ENCODE measurements around the gene HOXA6. TPM values are rescaled to one million over a fixed set of nuclear protein-coding genes. Genes with fewer than 3 reads are reported as not detected.

HOXA6 gene
- total and polyA plus RNA-seq, 2 donors (not counting 3 experiments of a cell fraction or from before 2014, with no cell fraction given) = 10.0 to 20.7 TPM

- Histone ChIP-seq H3K36me3 (ENCODE audit: control insufficient read depth in 2 of 2, extremely low read depth in 1 of 2, insufficient read depth in 2 of 2, low read length in 2 of 2) (peaks cover 3 to 7% of the 10 kb centered on the region in 2 experiments), H3K9me1 (replicated peaks; ENCODE audit: control insufficient read depth, extremely low read depth, insufficient read depth, low read length) (no peaks in the 10 kb centered on the region), H3K4me2 (ENCODE audit: insufficient read depth, low read length) (peak overlapping the region; percentile 74), H3K4me3 (replicated peaks in 1 of 3; ENCODE audit: insufficient read depth in 1 of 3, low read depth in 1 of 3, low read length in 3 of 3) (peak overlapping the region in 2 of 3 experiments; percentile 44 to 63), H3K27ac (ENCODE audit: insufficient read depth, low read depth, low read length) (peak overlapping the region; percentile 69), H3K9ac (replicated peaks; ENCODE audit: extremely low read depth, insufficient read depth, low read length) (peak overlapping the region; percentile 78), H4K20me1 (replicated peaks; ENCODE audit: control insufficient read depth, extremely low read depth, insufficient read depth, low read length) (no peaks in the 10 kb centered on the region), H3K27me3 (ENCODE audit: control insufficient read depth in 2 of 2, insufficient read depth in 2 of 2, low read length in 2 of 2) (no peaks in the 10 kb centered on the region), H3K79me2 (ENCODE audit: control insufficient read depth, insufficient read depth, low read length) (peaks cover 76% of the 10 kb centered on the region), H3K9me3 (replicated peaks; ENCODE audit: control insufficient read depth, insufficient read depth, low read length) (no peaks in the 10 kb centered on the region), H3K4me1 (ENCODE audit: control insufficient read depth, extremely low read depth, insufficient read depth, low read length) (peaks cover 42% of the 10 kb centered on the region), H2AFZ (ENCODE audit: low read depth, low read length) (peak overlapping the region; percentile 33)
- TF ChIP-seq MAX (IDR thresholded peaks at IDR 0.05; ENCODE audit: insufficient read depth, insufficient read length) (no peak), POLR2AphosphoS5 (IDR thresholded peaks at IDR 0.05; ENCODE audit: insufficient read depth, low read depth, low read length) (peak; percentile 53), MYC (IDR thresholded peaks at IDR 0.05; ENCODE audit: low read depth, low read length) (no peak), CTCF (IDR thresholded peaks at IDR 0.05; ENCODE audit: extremely low read depth in 1 of 2, insufficient read depth in 1 of 2, low read depth in 1 of 2, low read length in 2 of 2) (peak; percentile 95)
- intact Hi-C loops (cut with micrococcal nuclease) (loop anchor here (1.0 to 5.0 kb wide), 11 partner anchors 17 to 1768 kb away; partner anchors contain the start of gene HOXA5), dilution Hi-C loops (cut with MboI; ENCODE audit: extremely low pct_ligation_motif_present, low sequenced_read_pairs) (loop anchor here (10.0 to 25.0 kb wide), 3 partner anchors 306 to 973 kb away; no protein-coding TSS in a partner anchor)
- POLR2A ChIA-PET = interaction anchor here (0.7 to 2.4 kb wide), 8 partner anchors 8 to 1879 kb away, joined by 3 to 15 read pairs (median 4); partner anchors contain the start of gene HOXA3
- CTCF ChIA-PET = interaction anchor here (0.6 to 4.6 kb wide), 42 partner anchors 10 to 1309 kb away, joined by 3 to 145 read pairs (median 6); partner anchors contain the start of genes HOXA10, HOXA11, HOXA3 and HOXA4
- DNase-seq (ENCODE audit: low read depth, low spot score) (peak; percentile 92), FAIRE-seq (peak; percentile 78)
- BruUV-seq (replicated peaks) = no TSS peak
These were observed 13.1 kb upstream of the HOXA6 start for GRCh38 chr7:27160546-27161213.

Measured in endothelial cell of umbilical vein (primary cell).